Measurements from ENCODE around the gene TBC1D22A.

Gene TBC1D22A

GRCh38 chr22:47145883-47146282 lies 383.4 kb downstream of the TBC1D22A start:
- POLR2A ChIA-PET, result no interaction called here
- no peak for TF ChIP-seq CTCF (IDR thresholded peaks at IDR 0.05; ENCODE audit: insufficient read depth, low read length, missing control alignments)
- CTCF ChIA-PET, result no interaction called here
- no peak for DNase-seq (ENCODE audit: low read depth, low spot score)
- no peak overlapping the region for H3K4me3 ChIP-seq (ENCODE audit: low read depth, low read length)

DNA sequence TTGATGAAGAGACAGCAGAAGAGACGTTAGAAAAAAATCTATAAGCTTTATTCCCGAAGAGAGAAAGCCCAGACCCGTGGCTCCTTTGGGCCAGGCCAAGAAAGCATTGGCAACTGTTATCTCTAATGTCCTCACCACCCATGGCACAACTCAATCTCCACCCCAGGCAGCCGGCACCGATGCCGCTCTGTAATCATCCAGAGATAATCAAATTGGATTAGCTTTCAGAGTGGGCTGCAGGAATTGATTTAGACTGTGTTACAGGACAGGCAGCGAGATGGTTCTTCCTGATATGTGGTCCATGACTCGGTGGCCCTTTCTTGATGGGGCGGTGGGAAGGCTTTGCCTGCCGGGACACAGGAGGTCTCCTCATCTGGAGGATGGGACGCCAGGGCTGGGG lies 383.9 kb downstream of the TBC1D22A start:
- ChIA-PET CTCF (no interaction called here), POLR2A (no interaction called here)
- TF ChIP-seq CTCF (IDR thresholded peaks at IDR 0.05; ENCODE audit: insufficient read depth, low read length, missing control alignments), result no peak
- no peak overlapping the region for H3K4me3 ChIP-seq (ENCODE audit: low read depth, low read length)
- DNase-seq (ENCODE audit: low read depth, low spot score), result no peak

DNA sequence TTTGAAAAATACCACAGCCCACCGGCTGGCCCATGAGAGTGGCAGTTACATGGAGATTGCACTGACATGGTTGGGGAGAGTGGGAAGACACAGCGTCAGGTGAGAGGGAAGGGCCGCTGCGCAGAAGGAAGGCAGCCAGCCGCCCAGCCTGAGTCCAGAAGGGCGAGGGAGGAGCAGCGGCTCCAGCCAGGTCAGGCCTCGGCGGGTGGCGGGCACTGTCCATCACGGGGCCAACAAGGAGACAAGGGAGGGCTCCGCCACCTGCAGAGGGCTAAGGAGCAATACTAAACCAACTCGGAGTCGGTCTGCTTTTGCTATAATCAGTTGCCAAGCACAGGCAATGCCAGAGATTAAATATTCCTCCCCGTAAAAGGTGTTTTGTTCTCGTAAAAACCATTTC lies 384.5 kb downstream of the TBC1D22A start:
- ChIA-PET CTCF (no interaction called here), POLR2A (no interaction called here)
- no peak for TF ChIP-seq CTCF (IDR thresholded peaks at IDR 0.05; ENCODE audit: insufficient read depth, low read length, missing control alignments)

GRCh38 chr22:47147572-47147971 lies 385.1 kb downstream of the TBC1D22A start:
- POLR2A ChIA-PET, result no interaction called here
- no peak overlapping the region for H3K4me3 ChIP-seq (ENCODE audit: low read depth, low read length)
- TF ChIP-seq CTCF (IDR thresholded peaks at IDR 0.05; ENCODE audit: insufficient read depth, low read length, missing control alignments), result no peak
- no peak for DNase-seq (ENCODE audit: low read depth, low spot score)
- CTCF ChIA-PET, result no interaction called here

More for the DNA sequence above, 384.5 kb downstream of the TBC1D22A start:
- no peak for DNase-seq (ENCODE audit: low read depth, low spot score)
- H3K4me3 ChIP-seq (ENCODE audit: low read depth, low read length), result no peak overlapping the region

DNA sequence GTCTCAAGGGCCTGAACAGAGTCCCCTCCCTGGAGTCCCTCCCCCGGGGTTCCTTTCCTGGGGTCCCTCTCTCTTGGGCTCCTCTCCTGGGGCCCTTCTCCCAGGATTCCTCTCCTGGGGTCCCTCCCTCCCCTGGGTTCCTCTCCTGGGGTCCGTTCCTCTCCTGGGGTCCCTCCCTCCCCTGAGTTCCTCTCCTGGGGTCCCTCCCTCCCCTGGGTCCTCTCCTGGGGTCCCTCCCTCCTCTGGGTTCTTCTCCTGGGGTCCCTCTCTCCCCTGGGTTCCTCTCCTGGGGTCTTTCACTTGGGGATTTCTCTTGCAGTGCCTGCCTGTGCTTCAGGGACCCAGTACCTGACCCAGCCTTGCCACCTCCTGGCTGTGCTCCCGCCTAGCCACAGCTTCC lies 386.1 kb downstream of the TBC1D22A start:
- POLR2A ChIA-PET, result no interaction called here
- no peak for DNase-seq (ENCODE audit: low read depth, low spot score)
- CTCF ChIA-PET, result no interaction called here
- no peak for TF ChIP-seq CTCF (IDR thresholded peaks at IDR 0.05; ENCODE audit: insufficient read depth, low read length, missing control alignments)
- H3K4me3 ChIP-seq (ENCODE audit: low read depth, low read length), result no peak overlapping the region

DNA sequence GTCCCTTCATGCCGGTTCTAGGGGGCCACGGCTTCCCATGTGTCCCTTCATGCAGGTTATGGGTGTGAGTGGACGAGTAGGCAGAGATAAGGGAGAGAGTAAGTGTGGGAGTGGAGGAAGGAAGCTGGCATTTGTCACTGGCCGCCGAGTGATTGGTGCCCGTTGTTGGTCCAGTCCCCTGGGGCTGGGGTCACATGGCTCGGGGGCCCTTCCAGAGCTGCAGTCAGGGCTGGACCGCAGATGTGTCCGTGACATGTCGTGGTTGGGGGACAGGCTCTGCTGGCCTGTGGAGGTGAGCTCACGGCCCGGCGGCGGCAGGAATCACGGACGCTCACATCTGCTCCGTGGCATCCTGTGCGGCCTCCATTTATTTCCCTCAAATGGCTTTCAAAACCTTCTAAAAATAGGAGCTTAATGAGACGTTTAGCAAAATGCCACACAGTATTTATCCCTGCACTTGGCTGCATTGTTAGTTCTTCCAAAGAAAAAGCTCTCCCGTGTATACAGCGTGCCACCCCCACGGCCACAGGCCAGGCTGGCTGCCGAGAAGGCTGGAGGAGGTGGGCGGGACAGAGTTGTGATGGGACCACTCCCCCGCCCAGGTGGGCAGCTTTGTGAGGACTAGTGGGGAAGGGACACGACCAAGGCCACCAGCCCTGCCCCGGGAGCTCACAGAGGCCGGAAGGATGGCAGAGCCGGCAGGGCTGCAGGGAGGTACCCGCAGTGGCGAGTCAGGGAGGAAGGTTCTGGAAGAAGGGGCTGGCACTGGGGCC lies 386.7 kb downstream of the TBC1D22A start:
- POLR2A ChIA-PET, result no interaction called here
- no peak overlapping the region for H3K4me3 ChIP-seq (ENCODE audit: low read depth, low read length)
- no peak for DNase-seq (ENCODE audit: low read depth, low spot score)
- TF ChIP-seq CTCF (IDR thresholded peaks at IDR 0.05; ENCODE audit: insufficient read depth, low read length, missing control alignments), result no peak
- CTCF ChIA-PET, result no interaction called here
